H1 (cell line): Measurements from ENCODE around the gene STK39. TPM values are rescaled to one million over a fixed set of nuclear protein-coding genes. Genes with fewer than 3 reads are reported as not detected.

Source experiments
- CTCF ChIA-PET: fragments of 300-600 bp; sonication (Branson Sonifier 250); formaldehyde crosslinking; loops from one replicate; lab custom pipeline; 2021; ENCODE audit not compliant: partially characterized antibody; lab: Charles Lee
- POLR2A ChIA-PET: fragments of 300-600 bp; sonication (Branson Sonifier 250); formaldehyde crosslinking; loops from one replicate; lab custom pipeline; 2021; ENCODE audit warnings: inconsistent platforms; ENCODE audit not compliant: partially characterized antibody; lab: Charles Lee
- DNase-seq, 2 experiments: peaks; one replicate each; pipeline versions ENCODE4 v3.0.0 to v3.0.0-alpha.2; 2010 to 2022; ENCODE audit warnings: low spot score in 2 of 2, low read depth in 1 of 2, mixed read lengths in 1 of 2
- FAIRE-seq: peaks from 2 replicates; lab custom pipeline; 2011; peaks lifted over from hg19 to GRCh38; lab: Jason Lieb, UNC
- H2AFZ ChIP-seq: 2 replicates; pipeline ENCODE4 v1.8.1; 2012; ENCODE audit warnings: low read length, inconsistent platforms
- H2AK5ac ChIP-seq: 2 replicates; pipeline ENCODE4 v1.6.1; 2013; ENCODE audit warnings: low read depth, low read length
- H2BK120ac ChIP-seq: replicated peaks from 2 replicates; pipeline ENCODE3; 2013; ENCODE audit warnings: low read depth, low read length, inconsistent platforms
- H2BK12ac ChIP-seq: 2 replicates; pipeline ENCODE4 v1.6.1; 2013; ENCODE audit warnings: low read depth, low read length
- H2BK15ac ChIP-seq: 2 replicates; pipeline ENCODE4 v1.6.1; 2013; ENCODE audit warnings: low read length
- H2BK20ac ChIP-seq: 2 replicates; pipeline ENCODE4 v1.6.1; 2013; ENCODE audit warnings: low read length
- H2BK5ac ChIP-seq: 2 replicates; pipeline ENCODE4 v1.6.1; 2013; ENCODE audit warnings: low read depth, low read length
- H3K14ac ChIP-seq: 2 replicates; pipeline ENCODE4 v1.6.1; 2013; ENCODE audit warnings: inconsistent platforms; ENCODE audit not compliant: insufficient read length
- H3K18ac ChIP-seq: 2 replicates; pipeline ENCODE4 v1.6.1; 2013; ENCODE audit warnings: low read length; ENCODE audit errors: extremely low read depth
- H3K23ac ChIP-seq: 2 replicates; pipeline ENCODE4 v1.6.1; 2013; ENCODE audit warnings: inconsistent platforms; ENCODE audit not compliant: insufficient read length
- H3K23me2 ChIP-seq: 2 replicates; pipeline ENCODE4 v1.6.1; 2013; ENCODE audit warnings: low read depth, low read length
- H3K27ac ChIP-seq: 2 replicates; pipeline ENCODE4 v1.6.1; 2011; ENCODE audit warnings: low read depth, low read length, inconsistent platforms
- H3K27me3 ChIP-seq, 4 experiments: replicated peaks in 1 of 4; 1 replicate in 1 of 4; 2 replicates in 3 of 4; pipeline versions ENCODE4 v1.6.1 to v1.8.1; 2011 to 2013; ENCODE audit warnings: low read length in 3 of 4, mild to moderate bottlenecking in 3 of 4, inconsistent platforms in 2 of 4, mixed read lengths in 2 of 4, moderate library complexity in 1 of 4; ENCODE audit not compliant: control insufficient read depth in 3 of 4, insufficient read depth in 3 of 4; ENCODE audit errors: extremely low read depth in 1 of 4
- H3K36me3 ChIP-seq, 4 experiments: 2 replicates each; pipeline versions ENCODE4 v1.6.1 to v1.8.1; 2011 to 2013; ENCODE audit warnings: mild to moderate bottlenecking in 4 of 4, low read length in 3 of 4, moderate library complexity in 2 of 4, control low read depth in 1 of 4, inconsistent platforms in 1 of 4; ENCODE audit not compliant: insufficient read depth in 4 of 4, control insufficient read depth in 2 of 4
- H3K4ac ChIP-seq: replicated peaks from 2 replicates; pipeline ENCODE3; 2013; ENCODE audit warnings: low read length, low read depth, mixed read lengths, inconsistent platforms; ENCODE audit not compliant: insufficient read length
- H3K4me1 ChIP-seq, 4 experiments: replicated peaks in 1 of 4; 1 replicate in 1 of 4; 2 replicates in 3 of 4; pipeline versions ENCODE4 v1.6.1 to v1.8.1; 2011 to 2013; ENCODE audit warnings: low read length in 3 of 4, inconsistent platforms in 2 of 4, mixed read lengths in 1 of 4; ENCODE audit not compliant: insufficient read depth in 4 of 4, control insufficient read depth in 3 of 4
- H3K4me2 ChIP-seq, 2 experiments: 2 replicates each; pipeline versions ENCODE4 v1.6.1 to v1.8.1; 2011 to 2013; ENCODE audit warnings: low read depth in 2 of 2, low read length in 2 of 2, control low read depth in 1 of 2, inconsistent platforms in 1 of 2, mild to moderate bottlenecking in 1 of 2; ENCODE audit not compliant: insufficient read depth in 1 of 2
- H3K4me3 ChIP-seq, 4 experiments: fragments of 200-600, 300-600 bp in 1 of 4; sonication (generic), shearing (Covaris generic), sonication (Bioruptor Twin) in 1 of 4; 2 replicates each; pipeline versions ENCODE4 v1.5.1 to v1.8.1; 2011 to 2016; ENCODE audit warnings: low read length in 4 of 4, low read depth in 3 of 4, control low read depth in 2 of 4, inconsistent platforms in 2 of 4, mild to moderate bottlenecking in 2 of 4, mixed read lengths in 1 of 4, moderate library complexity in 1 of 4; ENCODE audit not compliant: insufficient read depth in 2 of 4; ENCODE audit errors: extremely low read depth in 1 of 4
- H3K56ac ChIP-seq: replicated peaks from 2 replicates; pipeline ENCODE3; 2013; ENCODE audit warnings: low read depth, mild to moderate bottlenecking, mixed read lengths, low read length, inconsistent platforms; ENCODE audit not compliant: insufficient read length
- H3K79me1 ChIP-seq: 2 replicates; pipeline ENCODE4 v1.6.1; 2013; ENCODE audit warnings: low read depth, low read length, control low read depth
- H3K79me2 ChIP-seq, 2 experiments: 2 replicates each; pipeline versions ENCODE4 v1.6.1 to v1.8.1; 2012 to 2013; ENCODE audit warnings: low read length in 2 of 2, mild to moderate bottlenecking in 2 of 2, inconsistent platforms in 1 of 2; ENCODE audit not compliant: insufficient read depth in 2 of 2, control insufficient read depth in 1 of 2
- H3K9ac ChIP-seq, 4 experiments: replicated peaks in 1 of 4; 1 replicate in 1 of 4; 2 replicates in 3 of 4; pipeline versions ENCODE4 v1.6.1 to v1.8.1; 2011 to 2013; ENCODE audit warnings: low read depth in 3 of 4, low read length in 3 of 4, control low read depth in 2 of 4, mild to moderate bottlenecking in 2 of 4, moderate library complexity in 2 of 4, inconsistent platforms in 1 of 4; ENCODE audit errors: extremely low read depth in 1 of 4
- H3K9me3 ChIP-seq, 2 experiments: 2 replicates each; pipeline versions ENCODE4 v1.6.1 to v1.8.1; 2012 to 2013; ENCODE audit warnings: mild to moderate bottlenecking in 2 of 2, moderate library complexity in 2 of 2, control low read depth in 1 of 2, inconsistent platforms in 1 of 2, low read depth in 1 of 2, low read length in 1 of 2, mixed read lengths in 1 of 2; ENCODE audit not compliant: insufficient read depth in 2 of 2
- H4K20me1 ChIP-seq, 2 experiments: replicated peaks in 1 of 2; 2 replicates each; pipeline versions ENCODE3 to v1.8.1; 2011 to 2013; ENCODE audit warnings: inconsistent platforms in 2 of 2, low read length in 2 of 2, mild to moderate bottlenecking in 1 of 2; ENCODE audit not compliant: insufficient read depth in 2 of 2, control insufficient read depth in 1 of 2
- H4K5ac ChIP-seq: 2 replicates; pipeline ENCODE4 v1.6.1; 2013; ENCODE audit warnings: low read length, low read depth, mixed read lengths, inconsistent platforms; ENCODE audit not compliant: insufficient read length
- H4K8ac ChIP-seq: 2 replicates; pipeline ENCODE4 v1.8.0; 2013; ENCODE audit warnings: mild to moderate bottlenecking, moderate library complexity, low read length, inconsistent platforms; ENCODE audit not compliant: insufficient read depth; ENCODE audit errors: extremely low read depth
- H4K91ac ChIP-seq: replicated peaks from 2 replicates; pipeline ENCODE3; 2013; ENCODE audit warnings: low read length, mixed read lengths, inconsistent platforms; ENCODE audit not compliant: insufficient read length
- RAD21 ChIP-seq, 2 experiments: IDR thresholded peaks in 1 of 2; conservative IDR thresholded peaks in 1 of 2; 2 replicates each; pipeline ENCODE4 v1.6.1; 2011; ENCODE audit warnings: low read depth in 2 of 2, low read length in 2 of 2, improper control_type of control experiment in 1 of 2, inconsistent platforms in 1 of 2, mild to moderate bottlenecking in 1 of 2, moderate library complexity in 1 of 2
- SIN3A ChIP-seq, 2 experiments: IDR thresholded peaks in 1 of 2; conservative IDR thresholded peaks in 1 of 2; 2 replicates each; pipeline ENCODE4 v1.6.1; 2011 to 2012; ENCODE audit warnings: low read length in 2 of 2, improper control_type of control experiment in 1 of 2, low read depth in 1 of 2, mild to moderate bottlenecking in 1 of 2
- TAF7 ChIP-seq: optimal IDR thresholded peaks from 2 replicates; pipeline ENCODE3; 2011; ENCODE audit warnings: low read depth, mild to moderate bottlenecking, inconsistent platforms, low read length, moderate library complexity, borderline replicate concordance
- whole genome bisulfite sequencing, 2 experiments: shearing (Covaris generic) in 1 of 2; methylation state at CpG; one replicate each; pipeline versions ENCODE4 v1.1.6 to v1.1.7; 2013 to 2015; ENCODE audit warnings: low lambda C conversion rate in 2 of 2, mixed read lengths in 2 of 2, inconsistent platforms in 1 of 2, low coverage in 1 of 2, missing lambda C conversion rate in 1 of 2; ENCODE audit not compliant: insufficient replicate concordance in 2 of 2, insufficient coverage in 1 of 2, insufficient read length in 1 of 2; ENCODE audit errors: extremely low coverage in 1 of 2, missing lambda C conversion rate in 1 of 2; 5-methylcytosine and 5-hydroxymethylcytosine counted together
- polyA plus RNA-seq, 7 experiments: library from polyadenylated mRNA; depleted of rRNA in 3 of 7; stranded (reverse) in 5 of 7; unstranded in 2 of 7; fragments of >200 nt in 5 of 7; fragments of 200-250 nt in 2 of 7; gene quantifications; 1 replicate in 5 of 7; 2 replicates in 1 of 7; 4 replicates in 1 of 7; pipeline versions ENCODE4 v1.2.1 to v1.2.3, GENCODE V29; 2011 to 2013; ENCODE audit warnings: missing spikeins in 2 of 7, mixed read lengths in 2 of 7
- total RNA-seq: library from RNA; stranded (reverse); fragmentation: NEBNext Ultra II Directional; extraction: Animal tissue kit (Norgen Biotek cat#: 25700); gene quantifications from 2 replicates; pipeline ENCODE4 v1.2.1, GENCODE V29; 2021

STK39 gene
- total and polyA plus RNA-seq, 2 of the 8 experiments (the other 6 are each of a cell fraction or from before 2014, with no cell fraction given): 13.7 to 23.8 TPM

DNA sequence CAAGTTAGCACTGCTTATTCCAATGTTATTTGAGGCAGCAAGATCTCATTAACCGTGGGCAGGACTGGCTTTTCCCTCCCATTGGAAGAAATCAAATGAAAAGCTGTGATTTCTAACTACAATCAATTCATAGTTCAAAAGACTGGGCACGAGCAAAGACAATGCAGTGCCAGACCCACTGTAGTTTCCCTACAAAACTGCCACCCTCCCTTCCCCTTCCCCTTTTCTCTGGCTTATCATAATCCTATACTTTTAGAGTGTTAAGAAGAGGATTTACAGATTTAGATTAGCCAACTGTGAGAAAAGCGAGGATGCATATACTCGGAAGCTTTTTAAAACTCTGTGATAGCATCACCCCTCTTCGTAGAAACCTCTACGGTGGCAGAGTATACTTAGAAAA, 260.4 kb downstream of the STK39 start:
- H4K8ac ChIP-seq: no peak overlapping the region
- no peaks in the 10 kb centered on the region for H3K23me2 ChIP-seq
- no peak overlapping the region for H4K5ac ChIP-seq
- DNase-seq: no peak
- H3K9me3 ChIP-seq: no peaks in the 10 kb centered on the region
- POLR2A ChIA-PET: no interaction called here
- no peak overlapping the region for H3K4me2 ChIP-seq
- no peak overlapping the region for H2BK20ac ChIP-seq
- no peak overlapping the region for H2BK15ac ChIP-seq
- H3K23ac ChIP-seq: no peak overlapping the region
- no peak overlapping the region for H3K4me3 ChIP-seq
- no peaks in the 10 kb centered on the region for H4K20me1 ChIP-seq
- H3K18ac ChIP-seq: no peak overlapping the region
- no peak overlapping the region for H2AK5ac ChIP-seq
- TF ChIP-seq RAD21 (IDR thresholded peaks at IDR 0.05 in 1 of 2, conservative IDR thresholded peaks at IDR 0.05 in 1 of 2; ENCODE audit: low read depth in 2 of 2, low read length in 2 of 2) (no peak), TAF7 (no peak), SIN3A (conservative IDR thresholded peaks at IDR 0.05 in 1 of 2, IDR thresholded peaks at IDR 0.05 in 1 of 2; ENCODE audit: low read depth in 1 of 2, low read length in 2 of 2) (no peak)
- TF ChIP-seq, all 59 proteins: peak for 0
- Histone ChIP-seq H3K4ac (no peak overlapping the region), H2BK120ac (no peak overlapping the region), H3K27me3 (peaks cover 0 to 1% (median 0%) of the 10 kb centered on the region in 4 experiments; a peak in 1 of 7 replicates), H3K27ac (no peak overlapping the region), H2BK5ac (no peak overlapping the region), H3K56ac (no peak overlapping the region), H2BK12ac (no peak overlapping the region), H3K36me3 (no peaks in the 10 kb centered on the region), H3K4me1 (peaks cover 0 to 11% (median 3%) of the 10 kb centered on the region in 4 experiments; a peak in 3 of 7 replicates), H4K91ac (no peak overlapping the region), H3K9ac (no peak overlapping the region), H3K79me2 (no peaks in the 10 kb centered on the region), H3K14ac (no peak overlapping the region), H2AFZ (no peak overlapping the region), H3K79me1 (no peaks in the 10 kb centered on the region)
- CTCF ChIA-PET: interaction anchor here (1.1 to 1.7 kb wide), 3 partner anchors 39 to 63 kb away, joined by 3 to 4 read pairs (median 3); no protein-coding TSS in a partner anchor
- WGBS, 2 experiments: 88% methylated on average over 6 of the region's 6 CpGs; no CpG with 5 or more reads in 1 of the 2 experiments
- no peak for FAIRE-seq
